HG02678 (cell line): ENCODE results near the gene PADI1.

Experiments
- ATAC-seq: cut with Tn5 transposase; IDR thresholded peaks from one replicate; pipeline ENCODE4 v1.9.1; 2021; ENCODE audit warnings: mild to moderate bottlenecking, moderate library complexity; ENCODE audit not compliant: unreplicated experiment

The PADI1 gene

DNA sequence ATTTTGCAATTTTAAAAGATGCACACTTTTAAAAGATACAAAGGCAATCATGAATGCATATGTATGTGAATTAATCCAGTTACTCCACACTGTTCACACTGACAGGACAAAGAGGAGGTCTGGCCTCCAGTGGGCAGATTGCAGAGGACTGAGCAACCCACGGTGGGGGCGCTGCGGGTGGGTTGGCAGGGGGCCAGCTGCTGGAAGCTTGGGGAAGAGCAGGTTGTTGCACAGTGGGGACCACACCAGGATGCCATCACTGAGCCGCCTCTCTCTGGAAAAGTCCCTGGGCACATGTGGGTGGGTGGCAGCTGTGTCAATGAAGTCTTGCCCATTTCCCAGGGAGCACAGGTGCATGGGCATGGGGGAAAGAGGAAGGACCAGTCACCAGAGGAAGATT is 90.4 kb downstream of the PADI1 start:
- ATAC-seq: no peak
